UCSD-AML1 (cell line): ENCODE results near the gene EPN1.

ENCODE experiments used
- DNase-seq: peaks from one replicate; lab custom pipeline; 2025; ENCODE audit not compliant: unreplicated experiment; lab: John Stamatoyannopoulos, UW

EPN1 gene

DNA sequence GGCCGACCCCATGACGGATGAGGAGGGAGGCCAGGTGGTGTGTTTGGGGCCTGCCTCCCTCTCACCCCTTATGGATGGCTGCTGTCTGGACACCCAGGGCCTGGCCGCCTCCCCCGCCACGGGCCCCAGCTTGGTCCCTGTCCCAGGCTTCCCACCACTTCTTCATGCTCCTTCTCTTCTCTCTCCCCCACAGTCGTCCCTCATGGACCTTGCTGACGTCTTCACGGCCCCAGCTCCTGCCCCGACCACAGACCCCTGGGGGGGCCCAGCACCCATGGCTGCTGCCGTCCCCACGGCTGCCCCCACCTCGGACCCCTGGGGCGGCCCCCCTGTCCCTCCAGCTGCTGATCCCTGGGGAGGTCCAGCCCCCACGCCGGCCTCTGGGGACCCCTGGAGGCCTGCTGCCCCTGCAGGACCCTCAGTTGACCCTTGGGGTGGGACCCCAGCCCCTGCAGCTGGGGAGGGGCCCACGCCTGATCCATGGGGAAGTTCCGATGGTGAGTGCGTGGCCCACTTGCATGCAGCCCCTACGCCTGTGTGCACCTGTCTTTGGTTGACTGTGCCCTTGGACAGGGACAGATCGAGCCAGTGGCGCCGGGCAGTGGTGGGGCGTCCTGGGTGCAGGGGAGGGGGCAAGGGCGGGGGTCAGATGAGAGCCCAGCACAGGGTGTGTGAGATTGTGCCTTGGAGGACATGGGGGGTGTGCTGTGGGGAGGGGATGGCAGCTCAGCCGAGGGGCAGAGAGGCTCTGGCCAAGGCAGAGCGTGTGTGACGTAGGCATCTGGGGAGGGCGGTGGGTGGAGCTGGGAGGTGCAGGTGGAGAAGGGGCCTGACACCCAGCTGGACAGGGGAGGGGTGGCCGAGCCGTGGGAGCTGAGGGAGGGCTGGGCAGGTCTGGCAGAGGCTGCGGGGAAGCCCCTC lies 16.8 kb downstream of the EPN1 start:
- DNase-seq = no peak

GRCh38 chr19:55692681-55693081 lies 17.7 kb downstream of the EPN1 start:
- no peak for DNase-seq

- no peak for DNase-seq
Observed at GRCh38 chr19:55693336-55693974, 18.4 kb downstream of the EPN1 start.

DNA sequence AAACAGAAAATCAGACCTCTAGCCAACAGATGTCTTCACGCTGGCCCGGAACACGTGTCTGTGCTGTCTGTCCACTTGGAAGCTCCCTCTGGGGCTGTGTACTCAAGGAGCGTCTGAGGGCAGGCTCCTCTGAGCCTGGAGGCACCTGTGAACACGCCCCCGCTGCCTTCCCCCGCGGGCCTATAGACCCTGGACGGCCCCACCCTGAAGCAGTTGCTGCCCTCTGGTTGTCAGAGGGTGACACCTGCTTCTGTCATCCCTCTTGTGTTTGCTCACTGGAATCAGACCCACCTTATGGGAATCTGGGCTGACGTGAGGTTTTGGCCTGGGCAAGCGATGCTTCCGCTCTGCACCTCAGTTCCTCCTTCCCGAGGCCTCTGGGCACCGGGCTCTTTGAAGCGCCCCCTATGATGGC lies 19.2 kb downstream of the EPN1 start:
- DNase-seq = no peak

- DNase-seq = no peak
Observed at GRCh38 chr19:55694656-55695491, 19.8 kb downstream of the EPN1 start.

DNA sequence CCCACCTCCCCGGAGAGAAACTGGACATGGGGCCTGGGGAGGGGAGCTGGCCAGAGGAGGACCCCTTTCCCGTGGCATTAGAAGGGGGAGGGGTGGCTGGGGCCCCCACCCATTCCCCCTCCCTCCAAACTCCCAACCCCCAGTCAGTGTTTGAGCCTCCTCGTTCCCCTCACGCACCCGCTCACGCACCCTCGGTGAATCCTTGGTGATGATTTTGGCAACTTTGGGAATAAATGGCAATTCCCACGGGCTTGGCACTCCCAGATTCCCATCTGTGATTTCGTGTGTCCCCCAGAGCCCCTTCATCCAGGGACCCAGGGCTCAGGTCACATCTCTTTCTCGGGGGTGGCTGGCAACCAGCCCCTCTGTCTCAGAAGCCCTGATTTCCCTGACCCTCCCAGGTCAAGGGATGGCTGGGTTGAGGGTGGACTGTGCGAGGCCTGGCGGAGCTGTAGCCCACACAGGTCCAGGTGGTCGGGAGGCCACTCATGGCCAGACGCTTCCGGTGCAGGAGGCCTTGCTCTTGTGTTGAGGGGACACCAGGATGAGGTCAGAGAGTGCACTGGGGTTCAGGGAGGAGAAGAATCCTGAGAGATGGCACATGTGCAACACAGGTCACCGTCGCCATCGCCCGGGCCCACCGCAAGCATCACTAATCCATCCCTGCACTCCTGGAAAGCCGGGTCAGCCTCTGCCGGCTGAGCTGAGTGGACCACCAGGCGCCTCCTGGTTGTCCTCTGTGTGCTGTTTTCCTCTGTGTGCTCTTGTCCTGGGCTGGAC lies 20.7 kb downstream of the EPN1 start:
- no peak for DNase-seq

- no peak for DNase-seq
Observed at GRCh38 chr19:55696301-55697068, 21.5 kb downstream of the EPN1 start.

GRCh38 chr19:55697069-55697440 lies 22.0 kb downstream of the EPN1 start:
- no peak for DNase-seq

- no peak for DNase-seq
Observed at GRCh38 chr19:55697698-55698097, 22.7 kb downstream of the EPN1 start.

DNA sequence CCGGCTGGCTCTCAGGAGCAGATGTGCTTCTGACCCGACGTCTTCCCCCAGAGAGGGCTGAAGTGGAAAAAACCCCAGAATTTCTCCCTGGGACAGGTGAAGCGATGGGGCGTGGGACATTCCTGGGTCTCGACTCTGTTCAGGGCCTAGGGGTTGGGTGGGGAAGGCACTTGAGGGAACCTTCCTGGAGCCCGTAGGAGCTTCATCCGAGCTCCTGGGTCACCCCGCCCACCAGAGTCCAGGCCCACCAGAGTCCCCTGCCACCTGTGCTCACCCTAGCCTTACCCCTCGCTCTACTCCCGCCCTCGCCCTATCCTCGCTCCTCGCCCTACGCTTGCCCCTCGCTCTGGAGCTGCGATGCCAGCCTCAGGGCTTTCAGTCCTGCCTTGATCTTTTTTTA lies 23.2 kb downstream of the EPN1 start:
- DNase-seq = no peak

DNA sequence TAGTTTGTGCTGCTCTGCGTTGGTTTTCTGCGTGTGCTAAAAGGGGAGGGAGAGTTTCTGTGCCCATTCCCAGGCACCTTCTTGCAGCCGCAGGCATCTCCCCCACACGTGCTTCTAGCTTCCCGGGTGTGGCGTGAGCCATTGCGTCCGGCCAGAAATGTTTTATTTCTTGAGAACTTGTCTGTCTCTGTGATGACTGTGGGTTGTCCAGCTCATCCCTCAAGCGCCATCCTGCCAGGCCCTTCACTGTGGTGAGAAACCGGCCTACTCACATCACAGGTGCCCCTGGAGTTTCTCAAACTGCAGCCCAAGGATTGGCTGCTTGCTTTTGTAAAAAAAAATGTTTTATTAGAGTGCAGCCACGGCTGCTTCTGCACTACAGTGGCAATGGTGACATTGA lies 24.2 kb downstream of the EPN1 start:
- no peak for DNase-seq

GRCh38 chr19:55700813-55701212 lies 25.8 kb downstream of the EPN1 start:
- DNase-seq = no peak

DNA sequence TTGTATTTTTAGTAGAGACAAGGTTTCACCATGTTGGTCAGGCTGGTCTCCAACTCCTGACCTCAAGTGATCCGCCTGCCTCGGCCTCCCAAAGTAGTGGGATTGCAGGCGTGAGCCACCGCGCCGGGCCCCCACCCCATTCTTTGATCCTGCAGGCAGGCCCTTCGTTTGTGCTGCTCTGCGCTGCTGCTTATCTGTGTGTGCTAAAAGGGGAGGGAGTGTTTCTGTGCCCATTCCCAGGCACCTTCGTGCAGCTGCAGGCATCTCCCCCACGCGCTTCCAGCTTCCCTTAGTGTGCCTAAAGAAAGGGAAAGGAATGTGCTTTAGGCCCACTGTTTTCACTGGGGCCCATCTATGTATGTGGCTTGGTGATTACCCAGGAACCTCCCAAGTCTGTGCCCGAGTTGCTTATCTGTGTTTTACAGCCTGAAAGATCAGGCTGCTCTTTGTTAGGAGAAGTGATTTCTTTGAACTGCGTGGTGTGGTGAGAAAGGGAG lies 27.2 kb downstream of the EPN1 start:
- no peak for DNase-seq

GRCh38 chr19:55703790-55704215 lies 28.8 kb downstream of the EPN1 start:
- DNase-seq = no peak

GRCh38 chr19:55704494-55705245 lies 29.6 kb downstream of the EPN1 start:
- DNase-seq = no peak

GRCh38 chr19:55705972-55706371 lies 30.9 kb downstream of the EPN1 start:
- DNase-seq = no peak

DNA sequence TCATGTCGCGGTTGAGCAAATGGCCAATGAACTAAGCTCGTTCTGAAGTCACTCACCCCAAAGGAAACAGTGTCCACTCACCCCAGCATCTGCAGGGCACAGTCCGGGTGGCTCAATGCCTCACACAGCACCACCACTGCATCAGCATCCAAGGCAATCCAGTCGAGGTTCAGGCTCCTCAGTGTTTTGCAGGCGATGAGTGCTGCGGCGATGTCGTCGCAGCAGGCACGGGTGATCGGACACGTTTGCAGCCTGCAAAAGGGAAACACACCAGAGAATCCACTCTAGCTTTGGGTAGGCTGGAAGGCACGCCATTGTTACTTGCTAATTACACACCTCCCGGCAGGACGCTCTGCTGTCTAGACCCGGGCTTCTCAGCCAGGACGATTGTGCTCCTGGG lies 36.7 kb downstream of the EPN1 start:
- DNase-seq = no peak

- no peak for DNase-seq
Observed at GRCh38 chr19:55712804-55713631, 38.0 kb downstream of the EPN1 start.
